Thyroid gland (tissue), 4 donors: ENCODE data around the gene AMBP.

Experiments used
- POLR2A ChIP-seq, 2 donors: fragments of 450-650 bp; IDR thresholded peaks; one replicate each; pipeline ENCODE4 v1.6.1; 2017; ENCODE audit warnings: antibody characterized with exemption in 2 of 2, mild to moderate bottlenecking in 2 of 2, moderate library complexity in 1 of 2
- TF ChIP-seq, protein P1 (sequence below), 6 experiments: fragments of 200-600 bp in 3 of 6; fragments of 450-650 bp in 3 of 6; sonication (generic) in 3 of 6; IDR thresholded peaks; one replicate each; pipeline ENCODE4 v1.5.1; 2016 to 2019; ENCODE audit warnings: antibody characterized with exemption in 6 of 6, mild to moderate bottlenecking in 2 of 6, inconsistent platforms in 1 of 6, moderate library complexity in 1 of 6

DNA sequence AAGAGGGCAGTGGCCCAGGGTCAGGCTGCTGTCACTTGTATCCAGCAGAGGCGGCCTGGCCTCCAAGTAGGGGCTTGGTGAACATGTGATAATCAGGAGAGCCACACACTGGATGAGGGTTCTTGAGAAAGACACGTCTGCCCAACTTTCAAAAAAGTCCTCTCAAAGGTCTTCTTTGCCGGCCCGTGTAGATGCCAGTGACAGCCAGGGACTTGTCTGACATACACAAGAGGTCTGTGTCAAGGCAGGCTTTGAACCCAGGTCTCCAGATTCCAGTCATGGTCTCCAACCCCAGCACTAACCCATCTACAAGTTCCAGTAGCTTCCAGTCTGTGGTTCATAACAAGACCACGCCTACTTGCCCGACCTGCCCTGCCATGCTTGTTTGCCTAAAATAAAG is 7.9 kb upstream of the AMBP start:
- TF ChIP-seq, protein P1, sequence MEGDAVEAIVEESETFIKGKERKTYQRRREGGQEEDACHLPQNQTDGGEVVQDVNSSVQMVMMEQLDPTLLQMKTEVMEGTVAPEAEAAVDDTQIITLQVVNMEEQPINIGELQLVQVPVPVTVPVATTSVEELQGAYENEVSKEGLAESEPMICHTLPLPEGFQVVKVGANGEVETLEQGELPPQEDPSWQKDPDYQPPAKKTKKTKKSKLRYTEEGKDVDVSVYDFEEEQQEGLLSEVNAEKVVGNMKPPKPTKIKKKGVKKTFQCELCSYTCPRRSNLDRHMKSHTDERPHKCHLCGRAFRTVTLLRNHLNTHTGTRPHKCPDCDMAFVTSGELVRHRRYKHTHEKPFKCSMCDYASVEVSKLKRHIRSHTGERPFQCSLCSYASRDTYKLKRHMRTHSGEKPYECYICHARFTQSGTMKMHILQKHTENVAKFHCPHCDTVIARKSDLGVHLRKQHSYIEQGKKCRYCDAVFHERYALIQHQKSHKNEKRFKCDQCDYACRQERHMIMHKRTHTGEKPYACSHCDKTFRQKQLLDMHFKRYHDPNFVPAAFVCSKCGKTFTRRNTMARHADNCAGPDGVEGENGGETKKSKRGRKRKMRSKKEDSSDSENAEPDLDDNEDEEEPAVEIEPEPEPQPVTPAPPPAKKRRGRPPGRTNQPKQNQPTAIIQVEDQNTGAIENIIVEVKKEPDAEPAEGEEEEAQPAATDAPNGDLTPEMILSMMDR (IDR thresholded peaks at IDR 0.05), result no peak
- TF ChIP-seq POLR2A (IDR thresholded peaks at IDR 0.05), result no peak
